ENCODE measurements around the gene PAX8. TPM values are rescaled to one million over a fixed set of nuclear protein-coding genes. Genes with fewer than 3 reads are reported as not detected.

The PAX8 gene
- total RNA-seq, 1 donor from 2014 or later: 0.71 TPM

DNA sequence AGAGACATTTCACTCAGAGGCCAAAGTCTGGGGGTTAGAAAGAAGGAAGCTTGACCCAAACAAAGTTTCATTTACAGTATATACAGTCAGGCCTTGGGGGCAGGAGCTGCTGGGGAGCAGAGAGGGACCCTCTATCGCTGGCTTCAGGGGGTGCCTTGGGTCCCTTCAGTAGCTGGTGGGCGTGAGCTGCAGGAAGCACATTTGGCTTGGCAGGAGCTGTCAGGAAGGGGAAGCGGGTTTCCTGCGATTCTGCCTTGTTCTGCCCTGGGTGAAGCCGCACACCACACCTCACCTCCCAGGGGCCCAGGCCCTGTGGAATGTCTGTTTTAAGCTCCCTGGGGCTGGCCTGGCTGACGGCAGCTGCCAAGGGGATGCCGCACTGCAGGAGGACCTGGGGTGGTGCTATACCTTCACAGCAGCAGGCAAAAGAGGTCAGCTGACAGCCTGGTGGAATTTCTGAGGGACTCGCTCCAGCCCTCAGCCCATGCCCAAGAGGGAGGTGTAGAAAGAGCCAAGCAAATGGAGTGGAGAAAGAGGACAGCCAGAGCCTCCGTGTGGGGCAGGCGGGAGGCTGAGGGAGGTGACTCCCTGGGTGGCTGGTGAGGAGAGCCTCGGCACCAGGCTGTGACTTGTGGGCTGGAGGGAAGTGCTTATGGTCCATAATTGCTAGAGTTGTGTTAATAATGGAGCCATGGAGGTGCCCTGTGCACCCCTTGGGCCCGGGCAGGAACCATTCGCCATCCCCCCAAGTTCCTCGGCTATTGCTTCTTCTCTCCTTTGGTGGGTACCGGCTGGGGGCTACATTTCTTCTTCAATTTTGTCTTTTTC lies 61.1 kb downstream of the PAX8 start:
- ATAC-seq (ENCODE audit: low read depth) (no peak), DNase-seq (no peak)
- TF ChIP-seq, protein P1, sequence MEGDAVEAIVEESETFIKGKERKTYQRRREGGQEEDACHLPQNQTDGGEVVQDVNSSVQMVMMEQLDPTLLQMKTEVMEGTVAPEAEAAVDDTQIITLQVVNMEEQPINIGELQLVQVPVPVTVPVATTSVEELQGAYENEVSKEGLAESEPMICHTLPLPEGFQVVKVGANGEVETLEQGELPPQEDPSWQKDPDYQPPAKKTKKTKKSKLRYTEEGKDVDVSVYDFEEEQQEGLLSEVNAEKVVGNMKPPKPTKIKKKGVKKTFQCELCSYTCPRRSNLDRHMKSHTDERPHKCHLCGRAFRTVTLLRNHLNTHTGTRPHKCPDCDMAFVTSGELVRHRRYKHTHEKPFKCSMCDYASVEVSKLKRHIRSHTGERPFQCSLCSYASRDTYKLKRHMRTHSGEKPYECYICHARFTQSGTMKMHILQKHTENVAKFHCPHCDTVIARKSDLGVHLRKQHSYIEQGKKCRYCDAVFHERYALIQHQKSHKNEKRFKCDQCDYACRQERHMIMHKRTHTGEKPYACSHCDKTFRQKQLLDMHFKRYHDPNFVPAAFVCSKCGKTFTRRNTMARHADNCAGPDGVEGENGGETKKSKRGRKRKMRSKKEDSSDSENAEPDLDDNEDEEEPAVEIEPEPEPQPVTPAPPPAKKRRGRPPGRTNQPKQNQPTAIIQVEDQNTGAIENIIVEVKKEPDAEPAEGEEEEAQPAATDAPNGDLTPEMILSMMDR (IDR thresholded peaks at IDR 0.05): no peak
- H3K4me1 Mint-ChIP-seq: peaks cover 13% of the 10 kb centered on the region
- POLR2A ChIA-PET: no interaction called here
- H3K27me3 Mint-ChIP-seq: peaks cover 19% of the 10 kb centered on the region
- CTCF ChIA-PET: interaction anchor here (1.6 kb wide), 1 partner anchor 19 kb away, joined by 5 read pairs; no protein-coding TSS in a partner anchor
- intact Hi-C loops (cut with micrococcal nuclease): no loop called here
- no peaks in the 10 kb centered on the region for H3K9me3 Mint-ChIP-seq
- H3K27ac Mint-ChIP-seq: no peak overlapping the region
- no peak overlapping the region for H3K4me3 Mint-ChIP-seq
- no peaks in the 10 kb centered on the region for H3K36me3 Mint-ChIP-seq (ENCODE audit: low read depth)

DNA sequence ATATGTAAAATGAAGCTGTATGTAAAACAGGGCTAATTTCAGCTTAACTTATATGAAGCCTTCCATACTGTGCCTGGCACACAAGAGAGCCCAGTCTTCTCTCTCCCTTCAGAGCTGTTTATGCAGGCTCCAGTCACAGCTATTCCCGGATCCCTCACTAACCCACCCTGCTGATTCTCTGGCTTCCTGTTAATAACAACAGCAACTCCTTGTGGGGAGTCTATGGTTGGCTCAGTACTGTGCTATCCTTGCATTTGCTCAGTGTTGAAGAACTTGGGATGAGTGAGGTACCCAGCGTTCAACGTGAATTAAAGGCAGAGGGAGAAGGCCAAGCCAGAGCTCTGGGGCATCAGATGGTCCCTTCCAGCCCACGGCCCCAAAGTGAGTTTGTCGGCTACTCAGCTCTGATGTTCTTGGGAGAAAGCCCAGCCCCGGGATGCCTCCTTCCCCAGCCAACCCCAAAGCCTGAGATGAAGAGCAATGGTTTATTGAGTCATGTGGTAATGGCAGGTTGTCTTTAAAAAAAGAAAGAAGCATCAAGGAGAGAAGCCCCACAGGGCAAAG lies 61.7 kb downstream of the PAX8 start:
- Mint-ChIP-seq H3K27ac (no peak overlapping the region), H3K4me3 (no peak overlapping the region)

DNA sequence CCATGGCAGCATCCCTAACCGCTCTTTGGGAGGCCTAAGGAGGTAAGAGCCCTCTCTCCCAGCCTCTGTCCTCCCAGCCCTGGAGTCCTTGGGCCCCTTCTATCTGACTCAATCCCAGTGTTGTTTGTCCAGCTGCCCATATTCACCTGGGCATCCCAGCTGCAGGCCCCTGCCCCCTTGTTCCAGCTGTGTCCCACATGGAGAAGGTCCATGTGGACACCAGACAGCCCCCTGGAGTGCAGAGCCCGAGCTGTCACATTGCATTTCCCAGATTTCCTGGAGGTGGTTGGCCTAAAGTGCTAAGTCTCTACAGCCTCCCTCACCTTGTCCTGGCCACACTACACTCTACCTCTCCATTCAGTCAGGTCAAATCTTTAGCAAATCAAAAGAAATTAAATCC lies 62.4 kb downstream of the PAX8 start:
- no peak for ATAC-seq (ENCODE audit: low read depth)
- Mint-ChIP-seq H3K36me3 (ENCODE audit: low read depth) (no peaks in the 10 kb centered on the region), H3K4me3 (no peak overlapping the region), H3K27ac (no peak overlapping the region), H3K27me3 (peaks cover 22% of the 10 kb centered on the region), H3K9me3 (no peaks in the 10 kb centered on the region), H3K4me1 (peaks cover 13% of the 10 kb centered on the region)
- ChIA-PET CTCF (interaction anchor here (1.6 kb wide), 1 partner anchor 18 kb away, joined by 5 read pairs; no protein-coding TSS in a partner anchor), POLR2A (no interaction called here)
- no peak for DNase-seq
- intact Hi-C loops (cut with micrococcal nuclease): no loop called here
- TF ChIP-seq, protein P1 (IDR thresholded peaks at IDR 0.05): no peak

More for the DNA sequence above, 61.7 kb downstream of the PAX8 start:
- Mint-ChIP-seq H3K9me3 (no peaks in the 10 kb centered on the region), H3K36me3 (ENCODE audit: low read depth) (no peaks in the 10 kb centered on the region), H3K27me3 (peaks cover 22% of the 10 kb centered on the region), H3K4me1 (peaks cover 13% of the 10 kb centered on the region)
- DNase-seq: no peak
- no peak for ATAC-seq (ENCODE audit: low read depth)
- intact Hi-C loops (cut with micrococcal nuclease): no loop called here
- POLR2A ChIA-PET: no interaction called here
- CTCF ChIA-PET: interaction anchor here (1.6 kb wide), 1 partner anchor 19 kb away, joined by 5 read pairs; no protein-coding TSS in a partner anchor
- TF ChIP-seq, protein P1 (IDR thresholded peaks at IDR 0.05): no peak

DNA sequence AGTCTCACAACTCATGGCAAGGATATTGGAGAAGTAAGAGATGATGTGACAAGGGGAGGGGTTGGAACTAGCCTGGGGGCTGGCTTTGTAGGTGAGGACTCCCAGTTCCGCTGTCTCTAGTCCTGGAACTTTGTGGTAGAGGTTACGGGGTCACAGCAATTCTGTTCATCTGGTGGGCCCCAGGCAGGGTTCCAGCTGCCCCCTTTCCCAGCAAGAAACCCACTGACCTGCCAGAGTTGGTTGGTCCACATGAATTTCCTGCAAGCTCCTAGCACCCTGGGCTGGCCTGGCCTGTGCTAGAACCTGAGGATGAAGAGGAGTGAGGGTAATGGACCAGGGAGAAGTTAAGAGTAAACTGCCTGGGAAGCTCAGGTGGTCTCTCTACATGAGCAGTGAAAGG lies 63.7 kb downstream of the PAX8 start:
- no peaks in the 10 kb centered on the region for H3K36me3 Mint-ChIP-seq (ENCODE audit: low read depth)
- ChIA-PET POLR2A (no interaction called here), CTCF (no interaction called here)
- H3K4me1 Mint-ChIP-seq: peaks cover 13% of the 10 kb centered on the region
- TF ChIP-seq, protein P1 (IDR thresholded peaks at IDR 0.05): no peak
- H3K4me3 Mint-ChIP-seq: no peak overlapping the region
- H3K27me3 Mint-ChIP-seq: peaks cover 22% of the 10 kb centered on the region
- DNase-seq: no peak
- intact Hi-C loops (cut with micrococcal nuclease): no loop called here
- H3K9me3 Mint-ChIP-seq: no peaks in the 10 kb centered on the region
- ATAC-seq (ENCODE audit: low read depth): no peak
- no peak overlapping the region for H3K27ac Mint-ChIP-seq

DNA sequence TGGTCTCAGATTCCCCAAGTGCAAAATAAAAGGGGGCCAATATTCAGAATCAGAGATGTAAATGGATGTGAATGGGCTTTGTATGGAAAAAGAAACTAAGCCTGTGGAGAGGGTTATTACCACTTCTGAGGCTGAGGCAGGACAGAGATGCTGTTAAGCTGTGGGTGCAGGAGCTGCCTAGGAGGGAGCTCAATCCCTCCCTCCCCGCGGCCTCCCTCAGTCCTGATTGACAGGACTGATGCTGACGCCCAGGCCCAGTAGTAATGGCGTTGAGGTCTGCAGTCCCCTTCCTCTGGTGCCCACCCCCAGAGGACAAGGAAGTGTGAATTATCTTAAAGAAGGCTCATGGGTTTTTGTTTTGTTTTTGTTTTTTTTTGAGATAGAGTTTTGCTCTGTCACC lies 64.6 kb downstream of the PAX8 start:
- CTCF ChIA-PET: interaction anchor here (1.0 kb wide), 1 partner anchor 76 kb away, joined by 3 read pairs; no protein-coding TSS in a partner anchor
- H3K27me3 Mint-ChIP-seq: peaks cover 19% of the 10 kb centered on the region

More for the DNA sequence above, 64.6 kb downstream of the PAX8 start:
- Mint-ChIP-seq H3K36me3 (ENCODE audit: low read depth) (no peaks in the 10 kb centered on the region), H3K4me1 (peaks cover 13% of the 10 kb centered on the region), H3K9me3 (no peaks in the 10 kb centered on the region), H3K27ac (no peak overlapping the region), H3K4me3 (no peak overlapping the region)
- intact Hi-C loops (cut with micrococcal nuclease): no loop called here
- TF ChIP-seq, protein P1 (IDR thresholded peaks at IDR 0.05): no peak
- ATAC-seq (ENCODE audit: low read depth): no peak
- DNase-seq: no peak
- POLR2A ChIA-PET: no interaction called here

Data from activated B cell treated with CpG ODN at 0.5 μM for 24 hours (primary cell).